ENCODE measurements around the gene NHP2. TPM values are rescaled to one million over a fixed set of nuclear protein-coding genes. Genes with fewer than 3 reads are reported as not detected.
"Not testable (repeated sequence)": the region's sequence is repeated elsewhere in the genome, so short reads cannot be mapped to it uniquely, and the experiment has no call there.

The NHP2 gene
- total RNA-seq, 2 donors from 2014 or later: 270 to 284 TPM

DNA sequence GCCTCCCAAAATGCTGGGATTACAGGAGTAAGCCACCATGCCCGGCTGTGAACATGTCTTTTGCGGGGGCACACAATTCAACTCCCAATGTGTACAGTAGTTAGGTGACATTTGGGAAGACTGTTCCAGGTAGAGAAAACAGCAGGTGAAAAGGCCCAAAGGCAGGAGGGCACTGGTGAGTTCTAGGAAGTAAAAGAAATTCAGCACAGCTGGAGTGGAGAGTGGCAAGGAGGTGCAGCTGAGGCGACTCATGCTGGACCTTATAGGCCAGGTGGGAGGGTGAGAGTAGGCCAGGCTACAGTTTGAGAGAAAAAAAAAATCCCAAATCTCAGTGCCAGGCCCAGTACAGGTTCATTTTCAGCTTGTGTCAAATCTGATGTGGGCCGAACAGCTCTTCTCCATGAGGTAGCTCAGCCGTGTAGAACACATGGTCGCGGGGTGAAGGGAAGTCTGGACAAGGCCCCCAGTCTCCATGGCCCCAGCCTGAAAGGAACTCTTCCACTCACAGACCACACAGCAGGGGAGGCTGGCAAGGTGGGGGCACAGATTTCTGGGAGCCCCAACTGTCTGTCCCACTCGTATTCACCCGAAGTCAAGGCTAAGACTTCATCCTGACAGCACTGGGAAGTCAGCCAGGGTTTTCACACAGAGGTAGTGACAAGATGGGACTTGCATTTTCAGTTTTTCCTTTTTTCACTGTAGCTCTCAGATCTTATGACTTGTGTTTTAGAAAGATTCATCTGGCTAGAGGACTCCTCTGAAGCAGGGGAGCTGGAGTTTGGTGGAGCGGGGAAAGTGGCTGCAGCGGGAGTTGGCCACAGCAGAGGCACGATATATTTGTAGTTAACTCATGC, 46.1 kb upstream of the NHP2 start:
- Histone ChIP-seq H3K27ac (no peak overlapping the region), H3K4me3 (no peak overlapping the region), H3K36me3 (no peaks in the 10 kb centered on the region), H3K9me3 (no peaks in the 10 kb centered on the region), H3K4me1 (replicated peaks) (no peaks in the 10 kb centered on the region), H3K27me3 (replicated peaks; ENCODE audit: insufficient read depth) (no peaks in the 10 kb centered on the region)
- 48% methylated on average over 12 of the region's 12 CpGs for whole genome bisulfite sequencing
- intact Hi-C loops (cut with DNase I): no loop called here
- peak; percentile 57 for DNase-seq (ENCODE audit: low spot score)
- peak; percentile 23 for TF ChIP-seq POLR2AphosphoS5 (IDR thresholded peaks at IDR 0.05)
- TF ChIP-seq, protein P1, sequence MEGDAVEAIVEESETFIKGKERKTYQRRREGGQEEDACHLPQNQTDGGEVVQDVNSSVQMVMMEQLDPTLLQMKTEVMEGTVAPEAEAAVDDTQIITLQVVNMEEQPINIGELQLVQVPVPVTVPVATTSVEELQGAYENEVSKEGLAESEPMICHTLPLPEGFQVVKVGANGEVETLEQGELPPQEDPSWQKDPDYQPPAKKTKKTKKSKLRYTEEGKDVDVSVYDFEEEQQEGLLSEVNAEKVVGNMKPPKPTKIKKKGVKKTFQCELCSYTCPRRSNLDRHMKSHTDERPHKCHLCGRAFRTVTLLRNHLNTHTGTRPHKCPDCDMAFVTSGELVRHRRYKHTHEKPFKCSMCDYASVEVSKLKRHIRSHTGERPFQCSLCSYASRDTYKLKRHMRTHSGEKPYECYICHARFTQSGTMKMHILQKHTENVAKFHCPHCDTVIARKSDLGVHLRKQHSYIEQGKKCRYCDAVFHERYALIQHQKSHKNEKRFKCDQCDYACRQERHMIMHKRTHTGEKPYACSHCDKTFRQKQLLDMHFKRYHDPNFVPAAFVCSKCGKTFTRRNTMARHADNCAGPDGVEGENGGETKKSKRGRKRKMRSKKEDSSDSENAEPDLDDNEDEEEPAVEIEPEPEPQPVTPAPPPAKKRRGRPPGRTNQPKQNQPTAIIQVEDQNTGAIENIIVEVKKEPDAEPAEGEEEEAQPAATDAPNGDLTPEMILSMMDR (IDR thresholded peaks at IDR 0.05): no peak

DNA sequence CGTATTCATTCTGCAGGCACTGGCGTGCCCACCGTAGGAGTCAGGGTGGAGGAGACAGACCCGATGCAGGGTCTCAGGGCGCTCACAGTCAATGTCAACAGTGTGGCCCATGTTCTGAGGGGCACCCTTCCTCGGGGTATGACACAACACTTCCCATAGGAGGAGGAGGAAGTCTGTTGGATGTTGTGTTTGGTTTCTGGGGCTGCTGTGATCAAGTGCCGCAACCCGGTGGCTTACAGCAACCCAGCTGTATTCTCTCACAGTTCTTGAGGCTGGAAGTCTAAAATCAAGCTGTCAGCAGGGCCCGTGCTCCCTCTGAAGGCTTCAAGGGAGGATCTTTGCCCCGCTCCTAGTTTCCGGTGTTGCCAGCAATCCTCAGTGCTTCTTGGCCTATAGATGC, 45.0 kb upstream of the NHP2 start:
- DNase-seq (ENCODE audit: low spot score): no peak

DNA sequence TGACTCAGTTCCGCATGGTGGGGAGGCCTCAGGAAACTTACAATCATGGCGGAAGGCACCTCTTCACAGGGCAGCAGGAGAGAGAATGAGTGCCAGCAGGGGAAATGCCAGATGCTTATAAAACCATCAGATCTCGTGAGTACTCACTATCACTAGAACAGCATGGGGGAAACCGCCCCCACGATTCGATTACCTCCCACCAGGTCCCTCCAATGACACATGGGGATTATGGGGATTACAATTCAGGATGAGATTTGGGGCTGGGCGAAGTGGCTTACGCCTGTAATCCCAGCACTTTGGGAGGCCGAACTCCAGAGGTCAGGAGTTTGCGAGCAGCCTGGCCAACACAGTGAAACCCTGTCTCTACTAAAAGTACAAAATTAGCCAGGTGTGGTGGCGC, 44.5 kb upstream of the NHP2 start:
- intact Hi-C loops (cut with DNase I); H3K27me3 ChIP-seq (replicated peaks; ENCODE audit: insufficient read depth): not testable (repeated sequence)
- WGBS: 85% methylated on average over 11 of the region's 11 CpGs

More for the DNA sequence above, 45.0 kb upstream of the NHP2 start:
- intact Hi-C loops (cut with DNase I): no loop called here
- H3K4me1 ChIP-seq (replicated peaks): no peaks in the 10 kb centered on the region
- H3K27me3 ChIP-seq (replicated peaks; ENCODE audit: insufficient read depth): no peaks in the 10 kb centered on the region
- H3K4me3 ChIP-seq: no peak overlapping the region
- 82% methylated on average over 11 of the region's 11 CpGs for WGBS
- TF ChIP-seq POLR2A (IDR thresholded peaks at IDR 0.05): no peak
- H3K27ac ChIP-seq: no peak overlapping the region
- no peaks in the 10 kb centered on the region for H3K36me3 ChIP-seq
- H3K9me3 ChIP-seq: no peaks in the 10 kb centered on the region

DNA sequence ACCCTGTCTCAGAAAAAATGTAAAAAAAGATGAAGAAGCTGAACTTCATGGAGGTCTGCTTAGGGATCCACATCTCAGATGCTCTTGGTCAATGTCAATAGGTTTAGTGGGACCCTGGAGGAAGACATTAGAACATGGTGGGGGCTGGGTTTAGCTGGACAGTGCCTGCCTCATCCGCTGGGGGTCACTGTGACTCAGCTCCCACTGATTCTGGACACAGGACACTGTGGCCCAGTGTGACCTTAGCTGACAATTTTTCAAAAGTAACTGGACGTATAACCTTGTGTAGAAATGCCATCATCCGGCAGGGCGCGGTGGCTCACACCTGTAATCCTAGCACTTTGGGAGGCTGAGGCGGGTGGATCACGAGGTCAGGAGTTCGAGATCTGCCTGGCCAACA, 43.3 kb upstream of the NHP2 start:
- Histone ChIP-seq H3K27ac (no peak overlapping the region), H3K36me3 (no peaks in the 10 kb centered on the region), H3K4me1 (replicated peaks) (no peaks in the 10 kb centered on the region), H3K27me3 (replicated peaks; ENCODE audit: insufficient read depth) (no peaks in the 10 kb centered on the region), H3K4me3 (no peak overlapping the region), H3K9me3 (no peaks in the 10 kb centered on the region)
- WGBS: 78% methylated on average over 8 of the region's 8 CpGs
- intact Hi-C loops (cut with DNase I): no loop called here
- DNase-seq (ENCODE audit: low spot score): no peak
- TF ChIP-seq POLR2A (IDR thresholded peaks at IDR 0.05) (no peak), POLR2AphosphoS5 (IDR thresholded peaks at IDR 0.05) (no peak)
- TF ChIP-seq, protein P1 (IDR thresholded peaks at IDR 0.05): peak in 1 of 4 experiments; percentile 16

More for the DNA sequence above, 44.5 kb upstream of the NHP2 start:
- DNase-seq (ENCODE audit: low spot score); H3K9me3 ChIP-seq; H3K27ac ChIP-seq; H3K36me3 ChIP-seq; H3K4me3 ChIP-seq; H3K4me1 ChIP-seq (replicated peaks): not testable (repeated sequence)

DNA sequence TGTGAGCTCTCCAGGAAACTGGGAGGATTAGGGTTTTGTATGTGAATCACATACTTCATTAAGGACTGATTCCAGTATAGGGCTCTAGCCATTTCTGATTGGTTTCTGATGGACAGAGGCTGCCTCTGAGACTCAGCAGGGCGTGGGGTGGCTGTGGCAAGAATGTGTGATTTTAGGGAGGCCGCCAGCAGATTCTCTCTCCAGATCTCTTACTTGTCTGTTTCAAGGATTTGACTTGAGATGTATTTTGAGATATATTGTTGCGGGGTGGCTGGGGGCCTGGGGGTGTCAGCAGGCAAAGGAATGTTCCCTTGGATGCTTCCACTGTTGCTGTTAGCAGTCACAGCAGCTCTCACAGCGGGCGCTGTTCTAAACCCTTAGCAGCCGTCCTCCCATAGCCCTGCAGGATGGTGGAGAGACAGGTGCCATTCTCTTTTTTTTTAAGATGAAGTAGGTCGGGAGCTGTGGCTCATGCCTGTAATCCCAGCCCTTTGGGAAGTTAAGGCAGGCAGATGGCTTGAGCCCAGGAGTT, 42.7 kb upstream of the NHP2 start:
- WGBS: 83% methylated on average over 7 of the region's 7 CpGs
- intact Hi-C loops (cut with DNase I): no loop called here
- no peaks in the 10 kb centered on the region for H3K9me3 ChIP-seq
- H3K4me1 ChIP-seq (replicated peaks): no peaks in the 10 kb centered on the region
- H3K27me3 ChIP-seq (replicated peaks; ENCODE audit: insufficient read depth): no peaks in the 10 kb centered on the region
- no peak overlapping the region for H3K4me3 ChIP-seq
- DNase-seq (ENCODE audit: low spot score): no peak
- TF ChIP-seq POLR2A (IDR thresholded peaks at IDR 0.05): no peak
- TF ChIP-seq, protein P1 (IDR thresholded peaks at IDR 0.05): no peak
- no peak for TF ChIP-seq POLR2AphosphoS5 (IDR thresholded peaks at IDR 0.05)
- no peak overlapping the region for H3K27ac ChIP-seq
- H3K36me3 ChIP-seq: no peaks in the 10 kb centered on the region

DNA sequence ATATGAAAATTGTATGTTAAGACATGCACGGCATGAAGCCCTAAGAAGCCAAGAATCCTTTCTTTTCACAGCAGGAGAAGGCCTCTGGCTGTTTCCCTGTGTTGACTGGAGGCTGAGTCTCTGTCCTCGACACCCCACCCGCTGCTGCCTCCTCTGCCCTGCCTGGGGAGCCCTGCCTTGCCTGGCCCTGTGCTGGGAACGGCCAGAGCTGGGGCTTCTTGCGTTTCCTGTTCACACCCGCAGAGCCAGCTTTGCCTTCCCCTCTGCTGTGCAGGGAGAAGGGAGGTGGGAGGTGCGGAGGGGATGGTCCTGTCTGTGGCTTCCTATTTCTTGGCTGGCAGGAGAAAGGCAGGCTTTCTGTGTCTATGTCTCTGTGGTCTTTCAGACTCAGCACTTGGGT, 40.3 kb upstream of the NHP2 start:
- WGBS: 39% methylated on average over 7 of the region's 7 CpGs
- no peak for DNase-seq (ENCODE audit: low spot score)
- Histone ChIP-seq H3K4me1 (replicated peaks) (no peaks in the 10 kb centered on the region), H3K4me3 (no peak overlapping the region), H3K27ac (no peak overlapping the region), H3K36me3 (no peaks in the 10 kb centered on the region), H3K9me3 (no peaks in the 10 kb centered on the region), H3K27me3 (replicated peaks; ENCODE audit: insufficient read depth) (no peaks in the 10 kb centered on the region)
- intact Hi-C loops (cut with DNase I): no loop called here
- TF ChIP-seq, protein P1 (IDR thresholded peaks at IDR 0.05): no peak
- TF ChIP-seq POLR2AphosphoS5 (IDR thresholded peaks at IDR 0.05) (no peak), POLR2A (IDR thresholded peaks at IDR 0.05) (no peak)
